Activated T-cell treated with anti-CD3 and anti-CD28 coated beads, Interleukin-2, amount 50 U/mL, for 4 hours (primary cell): Measurements from ENCODE around the gene VAV2. TPM values are rescaled to one million over a fixed set of nuclear protein-coding genes. Genes with fewer than 3 reads are reported as not detected.

Experiments
- ATAC-seq, 2 donors: fragments of 200-7000 bp; cut with Tn5 transposase; one replicate each; pipeline ENCODE4 v1.10.0; 2021
- DNase-seq: peaks from one replicate; pipeline ENCODE4 v3.0.0-alpha.2; 2020
- H3K27me3 Mint-ChIP-seq: one replicate; pipeline ENCODE4 v1.8.0; 2021; ENCODE audit warnings: low read depth, mixed read lengths
- H3K36me3 Mint-ChIP-seq: one replicate; pipeline ENCODE4 v1.8.0; 2022; ENCODE audit warnings: mixed read lengths; ENCODE audit not compliant: insufficient read depth
- H3K4me1 Mint-ChIP-seq: one replicate; pipeline ENCODE4 v1.8.0; 2021; ENCODE audit warnings: low read depth, mixed read lengths
- H3K4me3 Mint-ChIP-seq: one replicate; pipeline ENCODE4 v1.8.0; 2021; ENCODE audit warnings: mild to moderate bottlenecking, moderate library complexity, mixed read lengths
- H3K9me3 Mint-ChIP-seq: one replicate; pipeline ENCODE4 v1.8.0; 2021; ENCODE audit warnings: mixed read lengths
- total RNA-seq, 3 donors: library from RNA; stranded (reverse); gene quantifications; one replicate each; pipeline ENCODE4 v1.2.1, GENCODE V29; 2021

The VAV2 gene
- total RNA-seq, 3 donors from 2014 or later, result 2.7 to 3.7 (median 3.2) TPM

DNA sequence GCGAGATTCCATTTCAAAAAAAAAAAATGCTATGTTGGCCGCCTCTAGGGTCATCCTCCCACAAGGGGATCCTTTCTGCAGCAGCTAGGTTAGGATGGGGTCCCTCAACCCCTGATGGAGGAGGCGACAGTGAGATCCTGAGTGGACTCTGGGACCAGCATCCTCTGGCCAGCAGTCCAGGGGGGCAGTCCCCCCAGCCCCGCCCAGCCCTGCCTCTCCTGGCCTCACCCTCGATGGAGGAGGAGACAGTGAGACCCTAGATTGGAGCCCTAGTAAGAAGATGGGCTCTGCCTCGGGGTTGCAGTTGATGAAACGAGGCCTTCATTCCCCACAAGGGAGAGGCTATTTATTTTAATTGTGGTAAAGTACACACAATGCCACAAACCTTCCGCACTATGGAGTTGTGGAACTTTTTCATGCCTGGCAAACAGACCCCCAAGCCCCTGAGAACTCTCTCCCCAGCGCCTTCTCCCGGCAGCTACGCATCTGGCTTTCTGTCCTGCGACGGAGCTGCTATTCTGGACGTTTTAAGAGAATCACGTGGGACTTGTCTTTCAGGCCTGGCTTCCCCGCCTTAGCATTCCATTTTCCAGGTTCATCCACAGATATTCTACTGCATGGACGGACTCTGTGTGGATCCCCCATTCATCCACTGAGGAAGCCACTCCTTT, 15.8 kb downstream of the VAV2 start:
- no peaks in the 10 kb centered on the region for H3K4me1 Mint-ChIP-seq
- DNase-seq, result no peak
- no peaks in the 10 kb centered on the region for H3K9me3 Mint-ChIP-seq
- no peak overlapping the region for H3K4me3 Mint-ChIP-seq
- no peaks in the 10 kb centered on the region for H3K27me3 Mint-ChIP-seq
- H3K36me3 Mint-ChIP-seq, result no peaks in the 10 kb centered on the region
- no peak for ATAC-seq

DNA sequence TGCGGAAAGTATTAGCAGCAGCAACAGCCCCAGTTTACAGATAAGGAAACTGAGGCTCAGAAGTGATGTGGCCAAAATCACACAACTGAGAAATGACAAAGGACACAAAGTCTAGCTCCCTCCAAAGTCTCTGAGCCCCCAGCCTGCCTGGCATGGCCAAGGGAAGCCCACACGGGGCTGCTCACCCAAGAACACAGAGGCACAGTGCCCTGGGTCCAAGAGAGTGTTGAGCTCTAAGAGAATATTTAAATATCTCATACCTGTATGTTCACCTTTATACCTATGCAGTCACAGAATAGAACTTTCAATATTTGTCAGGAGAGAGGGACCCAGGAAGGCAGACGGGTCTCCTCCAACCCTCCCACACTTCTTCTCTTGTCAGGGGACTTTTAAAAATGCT, 16.6 kb downstream of the VAV2 start:
- ATAC-seq (no peak), DNase-seq (no peak)
- Mint-ChIP-seq H3K9me3 (no peaks in the 10 kb centered on the region), H3K4me1 (no peaks in the 10 kb centered on the region), H3K36me3 (no peaks in the 10 kb centered on the region), H3K27me3 (no peaks in the 10 kb centered on the region), H3K4me3 (no peak overlapping the region)

DNA sequence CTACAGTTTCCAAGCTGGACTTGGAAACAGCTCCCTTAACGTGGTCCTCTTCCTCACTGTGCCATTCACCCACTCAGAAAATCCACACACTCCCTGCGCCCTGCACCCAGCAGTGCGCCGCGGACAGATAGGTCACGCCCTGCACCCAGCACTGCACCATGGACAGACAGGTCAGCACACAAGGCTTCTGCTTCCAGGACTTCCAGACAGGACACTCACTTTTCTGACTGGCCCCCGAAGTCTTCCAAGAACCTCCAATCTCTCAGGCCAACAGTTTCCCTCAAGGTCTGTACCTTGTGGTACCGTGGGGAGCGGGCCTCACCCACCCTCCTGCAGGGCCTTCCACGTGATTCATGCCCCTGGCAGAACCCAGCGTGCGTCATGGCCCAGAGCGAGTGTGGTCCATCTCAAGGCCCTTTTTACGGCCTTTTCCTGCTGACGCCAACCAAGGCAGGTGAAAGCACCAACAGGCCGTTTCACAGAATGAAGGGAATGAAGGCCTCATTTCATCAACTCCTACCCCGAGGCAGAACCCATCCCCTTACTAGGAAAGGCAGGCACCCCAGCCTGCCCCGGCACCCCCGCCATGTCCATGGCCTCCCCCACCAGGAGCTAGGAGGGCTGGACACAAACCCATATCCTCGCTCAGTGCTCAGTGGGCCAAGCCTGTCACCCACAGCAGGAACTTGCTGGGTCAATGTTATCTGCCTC, 17.3 kb downstream of the VAV2 start:
- H3K4me1 Mint-ChIP-seq, result no peaks in the 10 kb centered on the region
- DNase-seq (no peak), ATAC-seq (no peak)
- H3K4me3 Mint-ChIP-seq, result no peak overlapping the region
- H3K36me3 Mint-ChIP-seq, result no peaks in the 10 kb centered on the region
- H3K27me3 Mint-ChIP-seq, result no peaks in the 10 kb centered on the region
- H3K9me3 Mint-ChIP-seq, result no peaks in the 10 kb centered on the region

DNA sequence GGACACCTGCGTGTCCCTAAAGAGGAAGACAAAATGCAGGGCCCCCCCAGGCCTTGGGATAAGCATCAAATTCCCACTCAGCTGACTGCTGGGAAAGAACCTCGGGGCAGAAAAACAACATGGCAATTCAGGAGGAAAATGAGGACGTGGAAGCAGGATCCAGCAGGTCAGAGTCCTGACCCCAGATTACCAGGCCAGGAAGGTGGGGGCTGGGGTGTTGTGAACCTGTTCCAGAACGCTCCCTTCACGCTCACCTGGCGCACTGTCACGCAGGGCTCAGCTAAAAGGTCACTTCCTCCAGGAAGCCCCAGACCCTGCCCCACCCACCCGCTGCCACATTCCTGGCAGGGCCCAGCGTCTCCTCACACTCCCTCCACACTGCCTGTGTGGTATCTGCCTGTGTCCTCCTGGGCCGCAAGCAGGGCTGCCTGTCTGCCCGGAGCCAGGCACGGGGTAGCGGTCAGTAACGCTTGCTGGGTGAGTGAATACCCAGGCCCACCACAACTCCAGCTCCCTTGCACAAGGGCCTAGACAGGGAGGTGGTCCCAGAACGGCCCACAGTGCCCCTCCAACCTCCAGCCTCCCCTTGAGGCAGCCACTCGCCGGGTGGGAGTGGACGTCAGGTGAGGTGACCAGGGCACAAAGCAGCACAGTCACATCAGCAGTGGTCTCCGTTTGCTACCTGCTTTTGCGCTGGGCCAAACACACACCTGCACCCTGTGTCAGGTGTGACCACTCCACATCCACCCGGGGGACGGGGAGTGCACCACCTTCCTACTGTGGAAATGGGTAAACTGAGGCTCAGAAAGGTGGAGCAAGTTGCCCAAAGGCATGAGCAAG, 18.1 kb downstream of the VAV2 start:
- no peaks in the 10 kb centered on the region for H3K9me3 Mint-ChIP-seq

DNA sequence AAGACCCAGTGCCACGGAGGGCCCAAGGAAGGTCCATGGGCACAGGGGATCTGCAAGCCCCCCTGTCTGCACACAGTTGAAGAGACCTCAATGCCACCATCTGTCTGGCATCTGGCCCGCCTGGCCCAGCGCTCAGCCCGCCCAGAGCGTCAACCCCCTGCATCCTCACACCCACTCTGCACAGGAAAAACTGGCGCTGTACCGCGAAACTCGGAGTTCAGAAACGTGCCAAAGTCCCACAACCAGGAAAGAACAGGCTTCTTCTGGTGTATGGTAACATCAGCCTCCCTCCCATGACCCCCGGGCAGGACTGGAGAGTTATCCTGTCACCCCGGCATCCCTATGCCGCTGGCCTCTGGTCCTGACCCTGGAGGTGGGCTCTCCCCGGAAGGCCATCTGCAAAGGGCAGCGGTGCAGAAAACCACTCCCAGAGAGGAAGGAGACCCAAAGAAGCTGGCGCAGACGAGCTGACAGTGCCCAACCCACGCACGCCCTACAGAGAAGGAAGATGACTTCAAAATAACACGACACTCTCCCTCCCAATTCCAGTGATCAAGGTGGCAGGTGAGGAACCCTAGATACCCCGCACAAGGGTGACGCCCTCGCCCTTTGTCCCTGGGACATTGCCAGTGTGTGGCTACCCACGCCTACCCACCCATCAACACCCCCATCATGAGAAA, 18.9 kb downstream of the VAV2 start:
- Mint-ChIP-seq H3K9me3 (no peaks in the 10 kb centered on the region), H3K27me3 (no peaks in the 10 kb centered on the region), H3K4me3 (no peak overlapping the region), H3K4me1 (no peaks in the 10 kb centered on the region), H3K36me3 (no peaks in the 10 kb centered on the region)
- DNase-seq, result no peak
- no peak for ATAC-seq

More for the DNA sequence above, 18.1 kb downstream of the VAV2 start:
- Mint-ChIP-seq H3K4me3 (no peak overlapping the region), H3K27me3 (no peaks in the 10 kb centered on the region), H3K36me3 (no peaks in the 10 kb centered on the region), H3K4me1 (no peaks in the 10 kb centered on the region)
- ATAC-seq, result no peak
- DNase-seq, result no peak

DNA sequence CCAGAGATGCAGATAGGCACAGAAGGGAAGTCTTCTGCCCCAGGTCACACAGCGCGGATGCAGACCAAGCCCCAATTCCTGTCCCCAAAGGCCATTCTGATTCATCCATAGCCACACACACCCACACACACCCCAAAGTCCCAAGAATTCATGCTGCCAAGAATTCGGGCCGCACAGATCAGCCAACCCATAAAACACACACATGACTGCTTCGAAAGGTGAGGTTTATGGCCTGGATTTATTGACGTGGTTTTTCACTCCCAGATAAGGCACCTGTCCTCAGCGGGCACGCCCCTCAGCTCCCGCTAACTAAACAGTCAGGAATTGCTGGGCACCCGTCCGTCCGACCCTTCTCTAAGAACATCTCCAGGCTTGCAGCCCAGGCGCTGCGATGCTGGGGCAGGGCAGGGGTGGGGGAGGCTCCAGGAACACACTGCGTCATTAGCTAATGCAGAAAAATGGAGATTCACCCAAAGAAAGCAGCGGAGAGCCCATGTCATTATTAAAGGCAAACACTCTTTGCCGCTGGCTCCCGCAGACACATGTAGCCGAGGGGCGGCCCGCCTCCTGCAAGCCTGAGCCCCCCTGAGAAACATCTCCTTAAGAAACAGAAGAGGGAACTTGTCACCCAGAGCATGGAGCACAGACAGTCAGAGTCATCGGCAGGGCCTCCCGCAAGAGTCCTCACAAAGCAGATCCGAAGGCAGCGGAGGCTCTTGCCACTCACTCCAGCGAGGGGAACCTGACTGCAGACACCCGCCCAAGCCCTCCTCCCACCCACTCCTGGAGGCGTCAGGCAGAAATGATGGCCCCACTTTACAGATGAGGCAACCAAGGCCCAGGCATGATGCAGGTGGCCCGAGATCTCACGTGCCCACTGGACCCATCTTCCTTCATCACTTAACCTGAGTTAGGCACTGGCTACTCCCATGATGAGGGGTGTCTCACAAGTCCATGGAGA, 19.9 kb downstream of the VAV2 start:
- no peaks in the 10 kb centered on the region for H3K27me3 Mint-ChIP-seq
- H3K4me1 Mint-ChIP-seq, result no peaks in the 10 kb centered on the region
- H3K9me3 Mint-ChIP-seq, result no peaks in the 10 kb centered on the region
- no peak for ATAC-seq
- no peak for DNase-seq
- H3K36me3 Mint-ChIP-seq, result no peaks in the 10 kb centered on the region
- no peak overlapping the region for H3K4me3 Mint-ChIP-seq

DNA sequence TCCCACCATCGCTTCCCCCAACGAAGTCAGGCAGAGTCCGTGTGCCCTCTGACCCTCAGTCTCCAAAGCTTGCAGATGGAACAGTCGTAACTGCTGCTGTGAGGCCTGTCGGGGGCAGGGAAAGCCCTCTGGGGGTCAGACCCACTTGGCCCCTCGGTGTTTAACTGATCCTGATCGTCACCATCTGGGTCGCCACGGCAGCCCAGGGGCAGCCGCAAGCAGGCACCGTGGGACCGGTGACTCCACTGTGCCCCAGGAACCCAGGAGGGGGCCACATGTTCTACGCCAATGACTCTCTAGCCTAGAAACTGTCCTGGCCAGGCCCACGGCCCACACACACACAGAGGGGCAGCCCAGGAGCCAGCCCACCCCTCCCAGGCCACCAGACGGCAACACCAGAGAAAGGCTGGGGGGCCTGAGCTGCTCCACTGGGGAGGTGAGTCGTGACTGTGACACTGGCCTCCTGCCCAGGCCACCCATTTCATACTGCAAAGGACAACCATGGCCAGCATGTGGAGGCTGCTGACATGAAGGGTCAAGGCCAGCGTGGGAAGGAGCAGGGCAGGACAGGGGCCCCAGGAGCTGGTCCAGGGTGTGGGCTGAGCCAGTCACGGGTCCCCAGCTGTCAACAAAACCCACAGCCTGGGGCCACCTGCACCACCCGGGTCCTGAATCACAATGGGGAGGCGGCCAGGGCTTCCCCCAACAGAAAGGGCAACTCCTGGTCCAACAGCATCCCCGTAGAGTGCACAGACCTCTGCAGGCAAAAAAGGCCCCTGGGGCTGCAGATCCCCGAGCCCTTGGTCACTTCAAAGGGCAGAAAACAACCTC, 20.8 kb downstream of the VAV2 start:
- Mint-ChIP-seq H3K4me1 (peaks cover 1% of the 10 kb centered on the region), H3K27me3 (no peaks in the 10 kb centered on the region), H3K9me3 (no peaks in the 10 kb centered on the region), H3K4me3 (no peak overlapping the region), H3K36me3 (no peaks in the 10 kb centered on the region)
- ATAC-seq, result no peak
- DNase-seq, result no peak

DNA sequence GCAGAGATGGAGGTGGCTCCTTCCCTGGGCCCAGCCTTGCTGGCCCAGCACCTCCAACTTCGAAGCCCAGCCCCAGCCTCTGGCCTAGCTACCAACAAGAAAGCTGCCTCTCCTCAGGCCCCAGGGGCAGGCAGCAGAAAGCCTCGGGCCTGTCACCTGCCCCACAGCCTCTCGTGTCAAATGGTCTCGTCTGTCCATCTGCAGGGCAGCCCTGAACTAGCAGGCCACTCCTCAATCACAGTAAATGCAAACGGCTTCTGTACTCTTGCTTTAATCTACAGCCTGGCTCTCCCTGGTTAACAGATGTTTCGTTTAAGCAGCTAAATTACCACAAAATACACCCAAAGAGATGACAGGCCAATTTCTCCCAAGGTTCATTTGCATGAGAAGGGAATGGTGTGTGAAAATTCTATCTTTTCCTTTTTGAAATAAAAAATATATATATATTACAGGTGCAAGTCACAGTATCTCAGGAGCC, 21.5 kb downstream of the VAV2 start:
- Mint-ChIP-seq H3K4me3 (no peak overlapping the region), H3K36me3 (no peaks in the 10 kb centered on the region), H3K4me1 (peaks cover 4% of the 10 kb centered on the region), H3K27me3 (no peaks in the 10 kb centered on the region), H3K9me3 (no peaks in the 10 kb centered on the region)
- no peak for ATAC-seq
- no peak for DNase-seq

DNA sequence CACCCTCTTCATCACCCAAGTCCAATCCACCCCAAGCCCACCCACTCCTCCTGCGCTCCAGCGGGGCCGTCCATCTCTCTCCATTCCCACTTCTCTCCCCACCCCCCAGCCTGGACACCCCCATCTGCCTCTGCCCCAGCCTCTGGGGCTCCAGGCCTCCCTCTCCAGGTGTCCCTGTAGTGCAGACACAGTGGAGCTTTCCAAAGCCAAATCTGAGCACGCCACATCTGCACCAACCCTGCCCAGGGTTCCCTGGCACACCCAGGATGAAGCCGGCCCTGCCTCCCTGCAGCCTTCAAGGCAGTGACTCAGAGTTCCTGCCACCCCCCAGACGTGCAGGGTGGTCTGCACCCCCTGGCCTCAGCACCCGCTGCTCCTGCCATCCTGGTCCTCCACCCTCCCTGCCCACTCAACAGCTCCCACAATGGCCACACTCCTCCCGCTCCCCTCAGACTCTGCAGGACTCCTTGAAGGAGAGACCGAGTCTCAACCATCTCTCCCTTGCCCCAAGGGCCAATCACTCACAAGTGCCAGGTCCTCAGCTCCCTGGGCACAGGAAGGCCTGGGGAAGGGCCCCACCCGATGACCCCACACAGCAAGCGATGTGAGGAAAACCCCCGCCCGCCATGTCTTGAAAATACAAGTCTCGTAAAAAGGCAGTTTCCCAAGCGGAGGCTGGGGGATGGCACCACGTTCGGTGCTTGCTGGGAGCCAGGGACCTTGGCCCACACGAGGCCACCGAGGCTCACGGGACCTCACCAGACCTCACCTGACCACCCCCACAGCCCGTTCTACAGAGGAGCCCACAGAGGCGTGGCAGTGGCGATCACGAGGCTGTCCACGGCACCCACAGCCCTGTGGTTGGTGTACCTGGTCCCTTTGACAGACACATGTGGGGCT, 22.2 kb downstream of the VAV2 start:
- Mint-ChIP-seq H3K4me1 (peaks cover 4% of the 10 kb centered on the region), H3K36me3 (no peaks in the 10 kb centered on the region)

DNA sequence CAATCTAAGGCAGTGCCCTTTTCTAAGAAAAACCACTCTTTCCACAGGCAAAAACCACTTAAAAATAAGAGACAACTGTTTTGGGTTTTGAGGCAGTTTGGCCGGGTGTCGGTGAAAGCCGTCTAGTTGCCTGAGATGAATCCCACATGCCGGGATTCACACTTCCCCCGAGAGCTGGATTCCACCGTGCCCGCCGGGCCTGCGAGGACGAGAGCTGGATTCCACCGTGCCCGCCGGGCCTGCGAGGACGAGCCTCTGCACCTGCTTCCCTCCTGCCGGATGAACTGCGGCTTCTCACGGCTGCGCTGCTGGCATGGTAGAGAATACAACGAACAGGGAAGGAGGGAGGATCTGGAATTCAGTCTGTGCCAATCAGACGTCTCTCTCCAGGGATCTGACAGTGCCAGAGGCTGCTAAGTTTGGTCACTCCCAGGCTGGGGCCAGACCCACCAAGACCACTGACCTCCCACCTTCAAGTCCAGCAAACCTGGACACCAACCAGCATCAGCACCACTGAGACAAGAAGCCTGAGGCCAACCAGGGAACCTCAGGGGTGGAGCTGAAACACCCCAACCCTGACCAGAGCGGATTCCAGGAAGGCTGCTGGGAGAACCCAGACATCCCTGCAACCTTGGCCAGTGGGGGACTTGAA, 23.0 kb downstream of the VAV2 start:
- H3K4me1 Mint-ChIP-seq, result peaks cover 4% of the 10 kb centered on the region
- DNase-seq (no peak), ATAC-seq (no peak)
- no peaks in the 10 kb centered on the region for H3K27me3 Mint-ChIP-seq
- H3K36me3 Mint-ChIP-seq, result no peaks in the 10 kb centered on the region
- no peak overlapping the region for H3K4me3 Mint-ChIP-seq
- peaks cover 7% of the 10 kb centered on the region for H3K9me3 Mint-ChIP-seq

More for the DNA sequence above, 22.2 kb downstream of the VAV2 start:
- no peaks in the 10 kb centered on the region for H3K27me3 Mint-ChIP-seq
- ATAC-seq (no peak), DNase-seq (no peak)
- peaks cover under 1% of the 10 kb centered on the region for H3K9me3 Mint-ChIP-seq
- no peak overlapping the region for H3K4me3 Mint-ChIP-seq

DNA sequence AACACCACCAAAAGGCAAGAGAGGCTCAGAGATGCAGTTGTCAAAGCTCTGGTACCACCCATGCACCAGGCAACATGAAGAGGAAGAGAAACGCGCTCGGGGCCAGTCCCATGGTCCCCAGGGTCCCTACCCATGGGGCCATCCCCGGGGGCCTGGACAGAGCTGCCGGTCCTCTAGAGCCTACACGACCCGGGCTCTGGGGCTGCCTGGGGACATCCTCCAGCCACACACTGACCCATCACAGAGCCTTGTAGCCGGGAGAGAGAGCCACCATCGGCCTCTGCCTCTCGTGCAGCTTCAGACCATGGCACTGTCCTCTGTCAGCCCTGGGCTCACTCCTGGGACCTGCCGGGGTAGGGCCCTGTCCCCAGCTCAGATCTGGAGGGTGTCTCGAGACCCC, 23.7 kb downstream of the VAV2 start:
- H3K27me3 Mint-ChIP-seq, result no peaks in the 10 kb centered on the region
- peaks cover 4% of the 10 kb centered on the region for H3K4me1 Mint-ChIP-seq
- peaks cover 7% of the 10 kb centered on the region for H3K9me3 Mint-ChIP-seq
- no peaks in the 10 kb centered on the region for H3K36me3 Mint-ChIP-seq
- no peak for DNase-seq
- no peak overlapping the region for H3K4me3 Mint-ChIP-seq
- no peak for ATAC-seq
